ENCODE results near the gene CASR.
"Not testable (repeated sequence)": the region's sequence is repeated elsewhere in the genome, so short reads cannot be mapped to it uniquely, and the experiment has no call there.

Gene CASR

DNA sequence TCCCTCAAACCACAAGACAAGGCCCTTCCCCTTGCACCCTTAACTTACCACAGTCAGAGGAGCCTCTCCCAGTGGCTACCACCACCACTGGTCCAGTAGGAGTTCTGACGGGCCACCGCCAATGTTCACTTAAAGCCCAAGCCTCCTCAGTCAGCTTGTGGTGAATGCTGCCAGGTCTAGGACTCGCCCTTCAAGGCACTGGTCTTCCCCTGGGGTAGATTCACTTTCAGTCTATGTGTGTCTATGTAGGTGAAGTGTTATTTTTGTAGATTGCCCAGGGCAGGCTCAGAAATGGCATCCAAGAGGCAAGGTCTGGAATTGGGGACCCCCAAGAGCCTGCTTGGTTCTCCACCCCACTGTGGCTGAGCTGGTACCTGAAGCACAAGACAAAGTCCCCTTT is 15.4 kb upstream of the CASR start:
- no peak for DNase-seq (ENCODE audit: extremely low read depth, low read depth)
- TF ChIP-seq, protein P1, sequence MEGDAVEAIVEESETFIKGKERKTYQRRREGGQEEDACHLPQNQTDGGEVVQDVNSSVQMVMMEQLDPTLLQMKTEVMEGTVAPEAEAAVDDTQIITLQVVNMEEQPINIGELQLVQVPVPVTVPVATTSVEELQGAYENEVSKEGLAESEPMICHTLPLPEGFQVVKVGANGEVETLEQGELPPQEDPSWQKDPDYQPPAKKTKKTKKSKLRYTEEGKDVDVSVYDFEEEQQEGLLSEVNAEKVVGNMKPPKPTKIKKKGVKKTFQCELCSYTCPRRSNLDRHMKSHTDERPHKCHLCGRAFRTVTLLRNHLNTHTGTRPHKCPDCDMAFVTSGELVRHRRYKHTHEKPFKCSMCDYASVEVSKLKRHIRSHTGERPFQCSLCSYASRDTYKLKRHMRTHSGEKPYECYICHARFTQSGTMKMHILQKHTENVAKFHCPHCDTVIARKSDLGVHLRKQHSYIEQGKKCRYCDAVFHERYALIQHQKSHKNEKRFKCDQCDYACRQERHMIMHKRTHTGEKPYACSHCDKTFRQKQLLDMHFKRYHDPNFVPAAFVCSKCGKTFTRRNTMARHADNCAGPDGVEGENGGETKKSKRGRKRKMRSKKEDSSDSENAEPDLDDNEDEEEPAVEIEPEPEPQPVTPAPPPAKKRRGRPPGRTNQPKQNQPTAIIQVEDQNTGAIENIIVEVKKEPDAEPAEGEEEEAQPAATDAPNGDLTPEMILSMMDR (IDR thresholded peaks at IDR 0.05; ENCODE audit: low read depth, low read length, missing control alignments): no peak
- no peak overlapping the region for H3K4me3 ChIP-seq (replicated peaks; ENCODE audit: low read depth, low read length)

DNA sequence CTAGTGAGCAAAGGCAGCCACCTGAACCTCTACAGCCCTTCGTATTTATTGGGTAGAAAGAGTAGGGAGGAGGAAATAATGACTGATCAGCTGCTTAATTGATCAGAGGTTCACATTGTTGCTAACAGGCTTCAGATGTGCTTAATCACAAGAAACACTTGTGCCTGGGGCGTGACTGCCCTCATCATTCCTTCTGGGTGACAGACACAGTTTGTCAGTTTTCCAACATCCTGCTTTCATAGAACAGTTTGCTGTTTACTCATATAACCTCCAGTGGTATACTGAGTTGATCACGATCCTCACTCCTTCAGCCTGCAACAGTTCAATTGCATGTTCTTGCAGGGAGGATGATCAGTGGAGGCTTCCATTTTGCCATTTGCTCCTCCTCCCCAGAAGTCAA is 13.6 kb upstream of the CASR start:
- TF ChIP-seq, protein P1 (IDR thresholded peaks at IDR 0.05; ENCODE audit: low read depth, low read length, missing control alignments): no peak
- no peak for DNase-seq (ENCODE audit: extremely low read depth, low read depth)
- H3K4me3 ChIP-seq (replicated peaks; ENCODE audit: low read depth, low read length): no peak overlapping the region

DNA sequence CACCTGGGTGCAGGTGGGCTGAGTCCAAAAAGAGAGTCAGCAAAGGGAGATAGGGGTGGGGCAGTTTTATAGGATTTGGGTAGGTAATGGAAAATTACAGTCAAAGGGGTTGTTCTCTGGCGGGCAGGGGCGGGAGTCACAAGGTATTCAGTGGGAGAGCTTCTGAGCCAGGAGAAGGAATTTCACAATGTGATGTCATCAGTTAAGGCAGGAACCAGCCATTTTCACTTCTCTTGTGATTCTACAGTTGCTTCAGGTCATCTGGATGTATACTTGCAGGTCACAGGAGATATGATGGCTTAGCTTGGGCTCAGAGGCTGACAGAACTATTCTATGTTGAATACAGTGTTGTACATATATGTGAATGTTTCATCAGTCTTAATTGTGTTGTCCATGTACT is 12.1 kb upstream of the CASR start:
- not testable (repeated sequence) for DNase-seq (ENCODE audit: extremely low read depth, low read depth); H3K4me3 ChIP-seq (replicated peaks; ENCODE audit: low read depth, low read length)

DNA sequence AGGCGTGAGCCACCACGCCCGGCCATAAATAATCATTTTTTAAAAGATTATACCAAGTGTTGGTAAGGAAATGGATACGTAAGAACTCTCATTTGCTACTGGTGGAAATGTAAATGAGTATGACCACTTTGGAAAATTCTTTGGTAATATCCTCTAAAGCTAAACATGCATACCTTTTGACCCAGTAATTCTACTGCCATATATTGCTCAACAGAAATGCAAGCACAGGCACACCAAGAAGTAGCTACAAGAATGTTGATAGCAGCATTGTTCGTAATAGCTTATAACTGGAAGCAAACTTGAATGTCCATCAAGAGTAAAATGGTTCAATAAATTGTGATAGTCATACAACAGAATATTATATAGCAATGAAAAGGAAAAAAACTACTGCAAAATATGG is 4.8 kb upstream of the CASR start:
- no peak overlapping the region for H3K4me3 ChIP-seq (replicated peaks; ENCODE audit: low read depth, low read length)
- no peak for DNase-seq (ENCODE audit: extremely low read depth, low read depth)
- TF ChIP-seq, protein P1 (IDR thresholded peaks at IDR 0.05; ENCODE audit: low read depth, low read length, missing control alignments): no peak

DNA sequence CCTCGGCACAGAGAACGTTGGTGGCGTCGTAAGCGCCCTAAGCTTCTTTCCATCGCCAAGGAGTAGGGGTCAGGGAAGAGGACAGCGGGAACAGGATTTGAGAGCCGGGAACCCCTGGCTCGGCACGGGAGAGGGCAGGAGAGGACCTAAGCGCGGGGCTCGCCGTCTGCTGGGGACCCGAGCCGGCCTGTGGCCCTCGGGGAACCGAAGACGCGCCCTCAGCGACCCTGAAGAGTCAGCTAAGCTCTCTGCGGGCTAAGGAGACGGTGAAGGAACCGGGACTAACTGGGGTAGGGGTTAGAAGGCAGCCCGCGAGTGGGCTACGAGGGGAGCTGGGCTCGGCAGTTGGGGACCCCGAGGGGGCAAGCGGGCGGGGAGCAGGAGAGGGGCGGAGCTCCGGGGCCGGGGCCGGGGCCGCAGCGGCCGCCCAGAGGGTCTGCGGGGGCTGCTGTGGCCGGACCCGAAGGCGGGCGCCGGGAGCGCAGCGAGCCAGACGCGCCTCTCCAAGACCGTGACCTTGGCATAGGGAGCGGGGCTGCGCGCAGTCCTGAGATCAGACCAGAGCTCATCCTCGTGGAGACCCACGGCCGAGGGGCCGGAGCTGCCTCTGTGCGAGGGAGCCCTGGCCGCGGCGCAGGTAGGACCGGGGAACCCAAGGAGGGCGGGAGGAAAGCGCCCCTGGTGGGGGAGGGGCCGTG is 574 bp downstream of the CASR start:
- DNase-seq (ENCODE audit: extremely low read depth, low read depth): no peak
- H3K4me3 ChIP-seq (replicated peaks; ENCODE audit: low read depth, low read length): no peak overlapping the region
- TF ChIP-seq, protein P1 (IDR thresholded peaks at IDR 0.05; ENCODE audit: low read depth, low read length, missing control alignments): no peak

DNA sequence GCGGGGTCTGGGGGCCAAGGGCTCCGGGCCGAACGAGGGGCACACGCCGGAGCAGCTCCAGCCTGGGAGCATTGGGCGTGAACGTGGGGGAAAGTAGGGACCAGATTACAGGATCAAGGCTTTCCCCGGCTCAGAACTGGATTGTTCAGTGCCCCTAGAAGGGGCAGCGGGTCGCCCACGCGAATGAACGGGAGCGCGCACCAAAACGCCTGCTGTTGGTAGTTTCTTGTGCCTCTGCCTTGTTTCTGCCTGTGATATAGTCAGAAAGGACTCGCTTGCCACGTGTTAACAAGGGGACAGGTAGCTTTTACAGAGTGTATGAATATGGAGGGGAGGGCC is 1.1 kb downstream of the CASR start:
- TF ChIP-seq, protein P1 (IDR thresholded peaks at IDR 0.05; ENCODE audit: low read depth, low read length, missing control alignments): no peak
- no peak overlapping the region for H3K4me3 ChIP-seq (replicated peaks; ENCODE audit: low read depth, low read length)
- DNase-seq (ENCODE audit: extremely low read depth, low read depth): no peak

DNA sequence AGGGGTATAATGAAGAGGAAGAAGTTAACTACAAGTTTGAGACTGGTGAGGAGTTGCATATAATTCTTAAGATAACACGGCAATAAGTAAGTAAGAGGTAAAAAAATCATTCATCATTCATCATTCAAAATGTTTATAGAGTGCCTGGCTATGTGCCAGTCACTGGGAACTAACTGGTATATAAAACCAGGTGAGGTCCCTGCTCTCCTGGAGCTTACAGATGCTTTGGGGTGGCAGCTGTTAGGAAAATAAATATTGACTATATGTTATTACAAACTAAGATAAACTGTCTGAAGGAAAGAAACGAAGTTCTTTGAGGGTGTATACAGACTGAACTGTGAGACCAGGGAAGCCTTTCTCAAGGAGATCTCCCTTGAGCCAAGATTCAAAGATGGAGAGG is 2.9 kb downstream of the CASR start:
- TF ChIP-seq, protein P1 (IDR thresholded peaks at IDR 0.05; ENCODE audit: low read depth, low read length, missing control alignments): no peak
- no peak overlapping the region for H3K4me3 ChIP-seq (replicated peaks; ENCODE audit: low read depth, low read length)
- DNase-seq (ENCODE audit: extremely low read depth, low read depth): no peak

Data from HFF-Myc (cell line).